Fibroblast of upper back skin (primary cell): ENCODE results near the gene SSBP2.

Experiments
- DNase-seq: peaks from one replicate; pipeline ENCODE4 v3.0.0-alpha.2; 2013

SSBP2 gene

GRCh38 chr5:81363093-81363871, 387.6 kb downstream of the SSBP2 start:
- DNase-seq = no peak
